Activated CD4-positive, alpha-beta T cell treated with anti-CD3 and anti-CD28 coated beads, Interleukin-2, amount 50 U/mL, for 48 hours (primary cell): ENCODE measurements around the gene MAL.
A peak's percentile ranks its signal among the peaks of the same experiment; 100 is the strongest.
"Not testable (repeated sequence)": the region's sequence is repeated elsewhere in the genome, so short reads cannot be mapped to it uniquely, and the experiment has no call there.

ENCODE experiments used
- DNase-seq, 2 experiments: peaks; one replicate each; pipeline ENCODE4 v3.0.0-alpha.2; 2020

MAL gene

DNA sequence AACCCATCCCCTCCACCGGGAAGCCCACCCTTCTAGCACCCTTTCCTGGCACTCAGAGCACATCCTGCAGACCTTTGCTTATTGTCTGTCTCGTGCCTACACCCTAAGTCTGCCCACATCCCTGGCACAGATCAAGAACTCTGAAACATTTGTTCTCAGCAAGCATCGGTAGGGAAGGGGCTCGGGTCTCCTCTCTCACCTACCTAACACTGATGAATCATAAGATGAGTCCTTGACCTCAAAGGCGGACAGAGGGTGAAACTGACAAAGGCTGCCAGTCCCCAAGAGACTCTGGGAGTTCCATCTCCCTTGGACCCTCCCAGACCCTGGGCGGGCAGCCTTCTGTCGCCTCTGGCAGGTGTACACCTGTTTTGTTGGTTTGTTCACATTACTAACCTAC, 9.3 kb downstream of the MAL start:
- DNase-seq = no peak

DNA sequence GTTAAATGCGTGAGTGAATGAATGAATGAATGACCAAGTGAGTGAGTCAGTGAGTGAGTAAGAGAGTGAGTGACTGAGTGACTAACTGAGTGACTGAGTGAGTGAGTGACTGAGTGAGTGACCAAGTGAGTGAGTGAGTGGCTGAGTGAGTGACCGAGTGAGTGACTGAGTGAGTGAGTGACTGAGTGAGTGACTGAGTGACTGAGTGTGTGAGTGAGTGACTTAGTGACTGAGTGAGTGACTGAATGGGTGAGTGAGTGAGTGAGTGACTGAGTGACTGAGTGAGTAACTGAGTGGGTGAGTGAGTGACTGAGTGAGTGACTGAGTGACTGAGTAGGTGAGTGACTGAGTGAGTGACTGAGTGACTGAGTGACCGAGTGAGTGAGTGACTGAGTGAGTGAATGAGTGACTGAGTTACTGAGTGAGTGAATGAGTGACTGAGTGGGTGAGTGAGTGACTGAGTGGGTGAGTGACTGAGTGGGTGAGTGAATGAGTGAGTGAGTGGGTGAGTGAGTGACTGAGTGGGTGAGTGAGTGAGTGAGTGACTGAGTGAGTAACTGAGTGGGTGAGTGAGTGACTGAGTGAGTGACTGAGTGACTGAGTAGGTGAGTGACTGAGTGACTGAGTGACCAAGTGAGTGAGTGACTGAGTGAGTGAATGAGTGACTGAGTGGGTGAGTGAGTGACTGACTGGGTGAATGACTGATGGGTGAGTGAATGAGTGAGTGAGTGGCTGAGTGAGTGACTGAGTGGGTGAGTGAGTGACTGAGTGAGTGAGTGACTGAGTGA, 11.3 kb downstream of the MAL start:
- DNase-seq = no peak

DNA sequence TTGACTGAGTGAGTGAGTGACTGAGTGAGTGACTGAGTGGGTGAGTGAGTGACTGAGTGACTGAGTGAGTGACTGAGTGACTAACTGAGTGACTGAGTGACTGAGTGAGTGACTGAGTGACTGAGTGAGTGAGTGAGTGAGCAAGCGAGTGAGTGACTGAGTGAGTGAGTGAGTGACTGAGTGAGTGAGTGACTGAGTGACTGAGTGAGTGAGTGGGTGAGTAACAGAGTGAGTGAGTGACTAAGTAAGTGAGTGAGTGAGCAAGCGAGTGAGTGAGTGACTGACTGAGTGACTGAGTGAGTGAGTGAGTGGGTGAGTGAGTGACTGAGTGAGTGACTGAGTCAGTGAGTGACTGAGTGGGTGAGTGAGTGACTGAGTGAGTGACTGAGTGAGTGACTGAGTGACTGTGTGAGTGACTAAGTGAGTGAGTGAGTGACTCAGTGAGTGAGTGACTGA, 11.9 kb downstream of the MAL start:
- DNase-seq = no peak

DNA sequence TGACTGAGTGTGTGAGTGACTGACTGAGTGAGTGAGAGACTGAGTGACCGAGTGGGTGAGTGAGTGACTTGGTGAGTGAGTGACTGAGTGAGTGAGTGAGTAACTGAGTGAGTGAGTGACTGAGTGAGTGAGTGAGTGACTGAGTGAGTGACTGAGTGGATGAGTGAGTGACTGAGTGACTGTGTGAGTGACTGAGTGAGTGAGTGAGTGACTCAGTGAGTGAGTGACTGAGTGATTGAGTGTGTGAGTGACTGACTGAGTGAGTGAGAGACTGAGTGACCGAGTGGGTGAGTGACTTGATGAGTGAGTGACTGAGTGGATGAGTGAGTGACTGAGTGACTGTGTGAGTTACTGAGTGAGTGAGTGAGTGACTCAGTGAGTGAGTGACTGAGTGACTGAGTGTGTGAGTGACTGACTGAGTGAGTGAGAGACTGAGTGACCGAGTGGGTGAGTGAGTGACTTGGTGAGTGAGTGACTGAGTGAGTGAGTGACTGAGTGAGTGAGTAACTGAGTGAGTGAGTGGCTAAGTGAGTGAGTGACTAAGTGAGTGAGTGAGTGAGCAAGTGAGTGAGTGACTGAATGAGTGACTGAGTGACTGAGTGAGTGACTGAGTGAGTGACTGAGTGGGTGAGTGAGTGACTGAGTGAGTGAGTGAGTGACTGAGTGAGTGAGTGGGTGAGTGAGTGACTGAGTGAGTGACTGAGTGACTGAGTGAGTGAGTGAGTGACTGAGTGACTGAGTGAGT, 12.5 kb downstream of the MAL start:
- not testable (repeated sequence) for DNase-seq

DNA sequence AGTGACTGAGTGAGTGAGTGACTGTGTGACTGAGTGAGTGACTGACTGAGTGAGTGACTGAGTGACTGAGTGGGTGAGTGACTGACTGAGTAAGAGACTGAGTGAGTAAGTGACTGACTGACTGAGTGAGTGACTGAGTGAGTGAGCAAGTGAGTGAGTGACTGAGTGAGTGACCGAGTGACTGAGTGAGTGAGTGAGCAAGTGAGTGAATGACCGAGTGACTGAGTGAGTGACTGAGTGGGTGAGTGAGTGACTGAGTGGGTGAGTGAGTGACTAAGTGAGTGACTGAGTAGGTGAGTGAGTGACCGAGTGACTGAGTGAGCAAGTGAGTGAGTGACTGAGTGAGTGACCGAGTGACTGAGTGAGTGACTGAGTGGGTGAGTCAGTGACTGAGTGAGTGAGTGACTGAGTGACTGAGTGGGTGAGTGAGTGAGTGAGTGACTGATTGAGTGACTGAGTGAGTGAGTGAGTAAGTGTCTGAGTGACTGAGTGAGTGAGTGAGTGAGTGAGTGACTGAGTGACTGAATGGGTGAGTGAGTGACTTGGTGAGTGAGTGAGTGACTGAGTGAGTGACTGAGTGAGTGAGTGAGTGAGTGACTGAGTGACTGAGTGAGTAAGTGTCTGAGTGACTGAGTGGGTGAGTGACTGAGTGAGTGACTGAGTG, 13.3 kb downstream of the MAL start:
- no peak for DNase-seq

DNA sequence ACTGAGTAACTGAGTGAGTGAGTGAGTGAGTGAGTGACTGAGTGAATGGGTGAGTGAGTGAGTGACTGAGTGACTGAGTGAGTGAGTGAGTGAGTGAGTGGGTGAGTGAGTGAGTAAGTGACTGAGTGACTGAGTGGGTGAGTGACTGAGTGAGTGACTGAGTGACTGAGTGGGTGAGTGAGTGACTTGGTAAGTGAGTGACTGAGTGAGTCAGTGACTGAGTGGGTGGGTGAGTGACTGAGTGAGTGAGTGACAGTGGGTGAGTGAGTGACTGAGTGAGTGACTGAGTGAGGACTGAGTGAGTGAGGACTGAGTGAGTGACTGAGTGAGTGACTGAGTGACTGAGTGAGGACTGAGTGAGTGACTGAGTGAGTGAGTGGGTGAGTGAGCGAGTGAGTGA, 13.9 kb downstream of the MAL start:
- DNase-seq = no peak

DNA sequence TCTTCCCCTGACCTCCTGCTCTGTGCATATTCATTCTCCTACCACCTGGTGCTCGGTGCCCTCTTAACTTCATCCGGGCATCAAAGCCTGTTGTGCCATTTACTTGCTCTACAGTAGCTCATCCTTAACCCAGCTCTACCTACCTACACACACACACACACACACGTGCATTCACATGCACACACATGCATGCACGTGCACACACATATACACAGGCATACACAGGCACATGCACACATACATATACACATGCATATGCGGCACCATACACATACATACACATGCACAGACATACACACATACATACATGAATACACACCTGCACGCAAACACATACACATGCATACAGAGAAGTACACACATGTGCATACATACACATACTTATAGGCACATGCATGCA, 14.5 kb downstream of the MAL start:
- no peak for DNase-seq

DNA sequence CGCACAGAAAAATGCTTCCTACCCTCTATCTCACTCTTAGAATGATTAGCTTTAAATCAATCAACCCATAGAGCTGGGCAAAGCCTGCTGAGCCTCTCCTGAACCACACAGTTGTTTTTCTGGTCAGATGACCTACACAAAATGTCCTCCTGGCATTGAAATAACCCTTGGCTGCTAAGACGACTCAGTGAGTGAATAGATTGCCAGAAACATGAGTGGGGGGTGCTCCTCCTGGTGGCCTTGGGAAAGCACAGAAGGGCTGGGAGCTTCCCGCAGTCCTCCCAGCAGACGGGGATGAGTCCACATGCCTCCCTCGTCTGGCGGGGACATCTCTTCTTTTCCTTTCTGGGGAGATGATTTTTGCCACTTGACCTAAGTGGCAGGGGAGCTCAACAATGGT, 14.9 kb downstream of the MAL start:
- DNase-seq = no peak

DNA sequence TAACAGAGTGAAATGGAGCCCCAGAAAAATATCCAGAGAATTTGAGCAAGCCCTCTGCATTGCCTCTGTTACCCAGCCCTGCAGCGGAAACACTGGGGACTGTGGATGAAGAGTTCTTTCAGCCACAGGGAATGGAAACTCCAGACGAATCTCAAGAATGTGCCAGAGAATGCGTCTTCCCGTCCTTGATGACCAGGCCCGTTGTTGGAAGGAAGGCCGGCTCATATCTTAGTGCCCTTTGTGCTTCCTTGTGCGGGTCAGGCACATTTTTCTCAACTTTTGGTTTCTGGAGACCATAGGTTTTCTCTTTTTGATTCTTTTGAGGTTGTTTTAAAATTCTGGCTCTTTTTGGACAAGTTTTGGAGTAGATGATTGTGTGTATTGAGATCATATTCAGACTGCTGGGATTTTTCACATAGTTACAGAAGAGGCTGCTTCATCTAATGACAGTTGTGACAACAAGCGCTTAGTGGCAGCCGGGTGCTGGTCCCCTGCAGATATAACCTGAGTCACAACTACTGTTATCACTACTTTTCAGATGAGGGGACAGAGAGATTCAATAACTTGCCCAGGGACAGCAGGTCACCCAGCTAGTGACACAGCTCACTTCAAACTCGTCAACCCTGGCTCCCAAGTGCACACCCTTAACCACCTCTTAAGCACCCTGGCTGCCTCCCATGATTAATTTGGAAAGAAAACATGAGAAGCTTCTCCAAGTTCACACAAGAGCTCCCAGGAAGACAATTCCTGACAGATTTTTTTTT, 15.7 kb downstream of the MAL start:
- peak in 1 of 2 experiments; percentile 37 for DNase-seq

DNA sequence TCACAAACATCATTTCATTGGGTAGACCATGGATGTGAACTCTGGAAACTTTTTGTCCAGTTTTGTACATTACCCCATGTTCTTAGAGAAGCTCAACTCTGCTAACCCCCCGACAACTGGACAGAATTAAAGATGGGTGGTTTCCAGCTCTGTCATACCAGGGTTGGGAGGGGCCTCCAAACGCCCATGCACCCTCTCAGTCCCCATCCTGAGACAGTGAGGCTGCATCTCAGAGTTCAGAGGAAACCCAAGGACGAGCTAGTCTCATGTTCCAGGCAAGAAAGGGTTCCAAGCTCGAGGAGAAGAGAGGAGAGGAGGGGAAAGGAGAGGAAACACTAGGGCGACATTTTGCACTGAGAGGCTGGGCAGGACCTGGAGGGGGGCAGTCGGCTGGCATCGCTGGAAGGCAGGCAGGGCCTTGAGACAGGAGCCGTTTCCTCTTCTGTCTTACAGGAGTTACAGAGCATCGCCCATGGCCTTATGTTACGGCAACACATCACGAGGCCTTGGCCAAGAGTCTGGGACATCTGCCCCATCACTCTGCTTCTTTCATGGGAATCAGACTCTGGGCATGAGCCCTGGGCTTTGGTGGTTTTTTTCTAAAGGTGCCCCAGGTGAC, 16.4 kb downstream of the MAL start:
- DNase-seq = peak in 1 of 2 experiments; percentile 37

DNA sequence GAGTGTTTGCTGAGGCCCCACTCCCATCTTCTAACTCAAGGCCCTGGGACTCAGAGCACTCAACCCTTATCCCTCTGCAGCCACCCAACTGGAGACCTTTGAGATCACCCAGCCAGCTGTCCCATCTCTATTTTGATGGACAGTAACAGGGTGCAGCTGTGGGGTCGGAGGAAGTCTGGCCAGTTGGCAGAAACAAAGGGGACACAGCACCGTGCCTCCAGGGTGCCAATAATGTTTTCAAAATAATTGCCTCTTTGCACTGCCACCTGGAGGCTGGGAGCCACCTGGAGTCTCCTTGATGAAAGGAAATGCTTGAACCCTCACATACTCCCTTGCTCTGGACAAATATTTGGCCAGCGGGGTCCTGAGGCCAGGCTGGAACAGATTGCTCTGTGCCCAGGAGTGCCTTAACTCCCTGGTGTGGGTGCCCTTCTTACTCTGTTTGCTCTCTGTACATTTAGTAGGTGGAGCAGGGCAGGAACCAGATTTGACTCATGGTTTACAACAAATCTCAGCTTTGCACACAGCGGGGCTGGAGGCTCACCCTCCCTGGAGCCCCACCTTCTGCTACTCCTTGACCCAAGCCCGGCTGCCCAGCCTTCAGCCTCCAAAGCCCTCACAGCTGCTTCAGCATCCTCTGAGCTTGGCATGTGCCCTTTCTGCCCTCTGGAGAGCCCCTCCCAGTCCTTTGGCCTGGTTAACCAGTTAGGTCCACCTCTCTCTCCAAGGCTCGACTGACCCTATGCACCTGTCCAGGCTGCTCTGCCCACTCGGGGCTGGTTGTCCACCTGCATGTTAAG, 17.2 kb downstream of the MAL start:
- no peak for DNase-seq

DNA sequence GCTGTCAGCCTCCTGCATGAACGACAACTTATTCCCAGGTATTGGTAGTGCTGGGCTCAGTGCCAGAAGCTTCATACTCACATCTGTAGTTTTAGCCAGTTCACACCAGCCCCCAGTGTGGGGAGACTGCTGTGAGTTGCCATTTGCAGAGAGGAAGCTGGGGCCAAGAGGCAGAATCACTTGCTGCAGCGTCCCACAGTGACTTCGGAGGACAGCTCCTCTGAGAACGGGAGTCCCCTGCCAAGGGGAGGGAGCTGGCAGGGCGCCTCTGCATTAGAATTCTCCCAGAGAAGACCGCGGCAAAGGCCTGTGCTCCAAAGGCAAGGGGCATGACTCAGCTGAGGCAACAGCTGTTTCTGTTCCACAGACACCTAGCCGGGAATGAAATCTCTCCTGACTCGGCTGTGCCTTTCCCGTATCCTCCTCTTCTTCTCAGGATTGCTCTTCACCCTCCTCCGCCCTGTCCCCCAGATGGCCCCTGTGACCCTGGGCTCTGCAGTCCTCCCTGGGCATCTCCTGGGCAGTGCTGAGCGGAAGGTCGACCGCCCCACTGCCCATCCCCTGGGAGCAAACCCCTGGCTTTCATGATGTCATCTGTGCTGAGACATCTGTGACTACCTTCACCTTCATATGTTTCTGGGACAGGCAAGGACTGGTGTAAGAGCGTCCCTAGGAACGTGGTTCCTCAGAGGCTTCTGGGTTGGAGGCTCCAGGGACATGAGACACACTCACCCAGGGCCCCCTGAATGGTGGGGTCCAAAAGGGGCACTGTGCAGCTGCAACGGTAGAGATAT, 18.0 kb downstream of the MAL start:
- peak; percentile 43 to 60 for DNase-seq

DNA sequence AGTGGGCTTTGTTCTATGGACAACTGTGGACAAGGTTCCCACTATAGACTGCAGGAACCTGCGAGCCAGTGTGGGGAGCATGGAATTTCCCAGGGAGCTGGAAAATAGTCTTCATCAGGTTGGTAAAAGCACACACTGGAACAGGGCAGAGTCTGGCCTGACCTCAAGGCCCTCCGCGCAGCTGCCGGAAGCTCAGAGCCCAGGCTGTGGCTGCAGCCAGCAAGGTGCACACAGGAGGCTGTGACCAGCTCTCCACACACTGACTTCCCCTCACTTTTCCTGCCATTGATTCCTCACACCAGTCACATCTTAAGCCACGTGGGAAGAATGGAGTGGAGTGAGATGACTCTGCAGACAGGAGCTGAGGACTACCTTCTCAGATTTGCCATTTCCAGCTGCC, 19.1 kb downstream of the MAL start:
- DNase-seq = no peak

DNA sequence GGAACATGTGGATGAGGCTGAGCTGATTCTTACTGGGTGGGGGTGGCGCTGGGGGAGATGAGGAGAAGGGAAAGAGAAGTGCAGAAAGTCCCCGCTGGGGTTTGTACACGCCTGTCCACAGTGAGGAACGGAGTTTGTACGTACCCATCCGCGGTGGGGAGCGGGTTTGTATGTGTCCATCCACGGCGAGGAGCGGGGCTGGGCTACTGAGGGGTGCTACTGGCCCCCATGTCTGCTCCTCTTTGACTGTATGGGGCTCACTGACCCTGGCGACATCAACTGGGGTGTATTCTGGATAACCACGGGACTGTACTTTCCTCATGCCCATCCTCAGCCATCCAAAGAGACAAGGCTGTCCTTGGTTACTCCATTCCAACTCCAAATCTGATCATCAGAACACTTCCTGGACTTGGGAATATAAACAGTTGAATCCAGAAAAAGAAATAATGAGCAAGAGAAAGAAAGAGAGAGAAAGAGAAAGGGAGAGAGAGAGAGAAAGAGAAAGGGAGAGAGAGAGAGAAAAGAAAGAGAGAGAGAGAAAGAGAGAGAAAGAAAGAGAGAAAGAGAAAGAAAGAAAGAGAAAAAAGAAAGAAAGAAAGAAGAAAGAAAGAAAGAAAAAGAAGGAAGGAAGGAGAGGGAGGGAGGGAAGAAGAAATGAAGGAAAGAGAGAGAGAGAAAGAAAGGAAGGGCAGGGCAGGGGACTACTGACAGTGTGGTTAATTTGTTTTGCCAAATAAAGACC, 21.0 kb downstream of the MAL start:
- DNase-seq = no peak

DNA sequence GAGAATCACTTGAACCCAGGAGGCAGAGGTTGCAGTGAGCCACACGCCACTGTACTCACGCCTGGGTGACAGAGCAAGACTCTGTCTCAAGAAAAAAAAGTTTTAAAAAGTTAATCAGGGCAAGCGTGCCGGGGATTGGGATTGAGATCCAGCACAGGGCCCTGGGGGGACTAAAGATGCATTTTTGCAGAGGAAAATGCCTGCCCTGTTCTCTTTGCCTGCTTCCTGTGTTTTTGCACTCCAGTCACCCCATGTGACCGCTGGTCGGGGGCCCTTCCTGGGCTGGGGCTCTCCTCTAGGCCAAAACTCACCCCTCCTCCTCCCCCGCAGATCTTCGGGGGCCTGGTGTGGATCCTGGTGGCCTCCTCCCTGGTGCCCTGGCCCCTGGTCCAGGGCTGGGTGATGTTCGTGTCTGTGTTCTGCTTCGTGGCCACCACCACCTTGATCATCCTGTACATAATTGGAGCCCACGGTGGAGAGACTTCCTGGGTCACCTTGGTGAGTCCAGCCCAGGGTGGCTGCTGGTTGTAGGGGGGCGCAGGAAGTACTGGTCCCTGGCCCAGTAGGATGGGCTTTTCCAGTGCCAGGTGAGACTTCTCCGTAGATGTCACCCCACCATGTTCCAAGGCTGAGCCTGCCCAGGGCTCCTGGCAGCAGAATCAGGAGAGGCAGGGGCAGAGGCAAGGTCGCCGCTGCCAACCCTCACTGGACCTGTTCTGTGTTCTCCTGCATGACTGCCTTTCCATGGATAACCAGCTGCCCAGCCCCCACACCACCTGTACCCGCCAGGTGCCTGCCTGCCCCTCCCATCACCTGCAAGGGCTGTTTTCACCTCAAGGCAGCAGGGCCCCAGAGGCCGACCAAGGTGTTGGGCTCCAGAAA, 22.4 kb downstream of the MAL start:
- DNase-seq = no peak

DNA sequence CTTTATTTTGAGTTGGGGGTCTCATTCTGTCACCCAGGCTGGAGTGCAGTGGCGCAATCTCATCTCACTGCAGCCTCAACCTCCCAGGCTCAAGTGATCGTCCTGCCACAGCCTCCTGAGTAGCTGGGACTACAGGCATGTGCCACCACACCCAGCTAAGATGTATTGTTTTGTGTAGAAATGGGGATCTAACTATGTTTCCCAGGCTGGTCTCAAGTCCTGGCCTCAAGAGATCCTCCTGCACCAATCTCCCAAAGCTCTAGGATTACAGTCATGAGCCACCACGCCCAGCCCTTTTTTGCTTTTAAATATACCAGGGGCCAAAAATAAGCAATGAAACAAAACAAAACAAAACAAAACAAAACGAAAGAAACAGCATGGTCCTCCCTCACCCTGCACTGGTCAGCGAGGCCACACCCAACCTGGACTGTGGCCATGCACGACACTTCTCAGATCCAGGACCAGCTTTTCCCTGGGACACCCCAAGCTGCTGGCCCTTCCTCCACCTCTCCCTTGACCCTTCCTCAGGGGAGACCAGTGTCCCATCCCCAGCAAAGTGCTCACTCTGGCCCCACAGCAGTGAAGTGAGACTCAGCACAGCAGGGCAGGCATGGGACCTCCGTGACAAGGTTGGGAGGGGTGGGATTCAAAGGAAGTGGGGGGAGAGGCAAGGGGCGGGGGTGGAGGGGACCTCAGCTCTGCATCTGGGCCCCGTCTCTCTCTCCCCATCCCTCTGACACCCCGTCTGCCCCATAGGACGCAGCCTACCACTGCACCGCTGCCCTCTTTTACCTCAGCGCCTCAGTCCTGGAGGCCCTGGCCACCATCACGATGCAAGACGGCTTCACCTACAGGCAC, 23.5 kb downstream of the MAL start:
- DNase-seq = no peak

DNA sequence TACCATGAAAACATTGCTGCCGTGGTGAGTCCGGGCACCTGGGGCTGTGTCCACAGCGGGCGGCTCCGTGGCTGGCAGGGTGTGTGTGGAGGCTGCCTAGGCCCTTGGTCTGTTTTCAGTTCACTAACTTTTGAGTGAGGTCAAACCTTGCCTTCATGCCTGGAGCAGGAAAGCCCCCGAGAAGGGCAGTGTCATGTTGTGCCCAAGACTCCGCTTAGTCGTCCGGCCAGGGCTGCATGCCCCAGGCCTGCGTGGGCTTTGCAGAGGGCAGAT, 24.1 kb downstream of the MAL start:
- no peak for DNase-seq

DNA sequence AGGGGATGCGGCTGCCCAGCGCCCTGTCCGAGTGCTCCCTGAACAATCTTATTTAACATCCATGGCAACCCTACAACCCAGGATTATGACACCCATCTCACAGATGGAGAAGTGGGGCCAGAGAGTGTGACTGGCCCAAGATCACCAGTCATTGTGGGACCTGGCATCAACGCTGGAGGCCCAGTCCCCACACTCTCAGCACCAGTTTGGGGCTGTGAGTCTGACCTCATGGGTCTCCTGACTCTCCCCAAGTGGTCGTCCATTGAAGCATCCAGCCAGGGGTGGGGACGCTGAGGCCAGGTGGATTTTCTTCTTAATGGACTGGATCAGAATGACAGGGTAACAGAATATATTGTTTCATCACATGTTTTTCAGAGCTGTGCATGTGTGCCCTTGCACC, 24.5 kb downstream of the MAL start:
- no peak for DNase-seq
